ENCODE results near the gene GOLGA3. TPM values are rescaled to one million over a fixed set of nuclear protein-coding genes. Genes with fewer than 3 reads are reported as not detected.

Gene GOLGA3
- total RNA-seq, 1 donor from 2014 or later = 33.0 TPM

DNA sequence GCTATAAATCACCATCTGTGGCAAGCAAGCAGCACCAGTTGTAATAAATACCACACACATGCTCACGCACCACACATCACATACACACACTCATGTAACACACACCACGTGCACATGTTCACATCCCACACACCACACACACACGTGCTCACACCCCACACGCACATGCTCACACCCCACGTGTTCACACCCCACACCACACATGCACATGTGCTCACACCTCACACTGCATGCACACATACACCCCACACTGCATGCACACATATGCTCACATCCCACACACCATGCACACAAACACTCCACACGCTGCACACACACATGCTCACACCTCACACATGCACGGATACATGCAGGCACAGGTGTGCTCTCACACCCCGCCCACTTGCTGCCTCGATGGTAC, 44.1 kb downstream of the GOLGA3 start:
- H3K4me3 ChIP-seq = no peak overlapping the region
- H3K27ac ChIP-seq (replicated peaks) = no peak overlapping the region
- H3K27me3 ChIP-seq (ENCODE audit: low read depth) = no peaks in the 10 kb centered on the region
- TF ChIP-seq, protein P1, sequence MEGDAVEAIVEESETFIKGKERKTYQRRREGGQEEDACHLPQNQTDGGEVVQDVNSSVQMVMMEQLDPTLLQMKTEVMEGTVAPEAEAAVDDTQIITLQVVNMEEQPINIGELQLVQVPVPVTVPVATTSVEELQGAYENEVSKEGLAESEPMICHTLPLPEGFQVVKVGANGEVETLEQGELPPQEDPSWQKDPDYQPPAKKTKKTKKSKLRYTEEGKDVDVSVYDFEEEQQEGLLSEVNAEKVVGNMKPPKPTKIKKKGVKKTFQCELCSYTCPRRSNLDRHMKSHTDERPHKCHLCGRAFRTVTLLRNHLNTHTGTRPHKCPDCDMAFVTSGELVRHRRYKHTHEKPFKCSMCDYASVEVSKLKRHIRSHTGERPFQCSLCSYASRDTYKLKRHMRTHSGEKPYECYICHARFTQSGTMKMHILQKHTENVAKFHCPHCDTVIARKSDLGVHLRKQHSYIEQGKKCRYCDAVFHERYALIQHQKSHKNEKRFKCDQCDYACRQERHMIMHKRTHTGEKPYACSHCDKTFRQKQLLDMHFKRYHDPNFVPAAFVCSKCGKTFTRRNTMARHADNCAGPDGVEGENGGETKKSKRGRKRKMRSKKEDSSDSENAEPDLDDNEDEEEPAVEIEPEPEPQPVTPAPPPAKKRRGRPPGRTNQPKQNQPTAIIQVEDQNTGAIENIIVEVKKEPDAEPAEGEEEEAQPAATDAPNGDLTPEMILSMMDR (IDR thresholded peaks at IDR 0.05; ENCODE audit: borderline replicate concordance) = no peak
- H3K4me1 ChIP-seq = no peaks in the 10 kb centered on the region
- H3K36me3 ChIP-seq = peaks cover 89% of the 10 kb centered on the region
- H3K9me3 ChIP-seq (replicated peaks) = no peaks in the 10 kb centered on the region
- intact Hi-C loops (cut with micrococcal nuclease) = no loop called here
- DNase-seq = no peak

DNA sequence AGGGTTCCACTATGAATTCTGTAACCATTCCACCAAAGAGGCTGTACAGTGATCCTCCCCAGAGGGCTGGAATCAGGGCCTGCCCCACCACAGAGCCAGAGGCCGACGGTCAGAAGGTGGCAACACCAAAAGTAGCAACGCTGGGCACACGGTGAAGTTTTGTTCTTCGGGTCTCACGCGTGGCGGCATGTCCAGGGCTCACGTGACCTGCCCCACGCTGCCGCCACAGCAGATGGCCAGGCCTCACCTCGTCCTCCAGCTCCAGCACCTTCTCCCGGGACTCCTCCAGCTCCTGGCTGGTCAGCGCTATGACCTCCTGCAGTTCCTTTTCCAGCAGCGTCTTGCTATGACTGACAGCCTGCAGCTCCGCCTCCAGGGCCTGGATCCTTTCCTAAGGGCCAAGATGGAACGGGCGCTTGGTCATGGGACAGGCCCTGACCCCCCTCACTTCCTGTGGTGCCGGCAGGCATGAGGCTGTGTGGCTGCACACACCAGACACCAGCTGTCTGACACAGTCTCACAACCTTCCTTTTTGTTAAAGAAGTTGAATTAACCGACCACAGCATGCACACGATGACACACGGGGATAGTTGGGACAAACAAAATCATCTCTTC, 44.6 kb downstream of the GOLGA3 start:
- intact Hi-C loops (cut with micrococcal nuclease) = no loop called here
- Histone ChIP-seq H3K36me3 (peaks cover 89% of the 10 kb centered on the region), H3K27me3 (ENCODE audit: low read depth) (no peaks in the 10 kb centered on the region), H3K4me1 (no peaks in the 10 kb centered on the region), H3K4me3 (no peak overlapping the region), H3K9me3 (replicated peaks) (no peaks in the 10 kb centered on the region), H3K27ac (replicated peaks) (no peak overlapping the region)
- TF ChIP-seq, protein P1 (IDR thresholded peaks at IDR 0.05; ENCODE audit: borderline replicate concordance) = no peak
- peak; percentile 36 for DNase-seq

DNA sequence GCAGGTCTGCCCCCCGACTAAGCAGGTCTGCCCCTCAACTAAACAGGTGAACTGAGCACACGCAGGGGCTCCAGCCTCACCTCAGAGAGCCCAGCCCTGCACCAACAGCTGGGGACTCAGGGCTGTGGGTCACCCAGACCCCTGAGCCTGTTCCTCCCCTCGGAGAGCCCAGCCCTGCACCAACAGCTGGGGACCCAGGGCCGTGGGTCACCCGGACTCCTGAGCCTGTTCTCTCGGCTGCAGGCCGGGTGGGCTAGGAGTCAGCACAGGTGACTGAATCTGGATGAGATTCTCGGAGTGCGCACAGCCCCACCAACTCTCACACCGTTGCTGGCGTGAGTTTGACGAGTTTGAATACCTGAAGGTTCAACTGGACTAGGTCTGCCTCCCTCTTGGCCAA, 46.7 kb downstream of the GOLGA3 start:
- Histone ChIP-seq H3K4me1 (peaks cover 9% of the 10 kb centered on the region), H3K9me3 (replicated peaks) (no peaks in the 10 kb centered on the region), H3K27ac (replicated peaks) (no peak overlapping the region), H3K36me3 (peaks cover 97% of the 10 kb centered on the region), H3K27me3 (ENCODE audit: low read depth) (no peaks in the 10 kb centered on the region), H3K4me3 (no peak overlapping the region)
- no peak for DNase-seq
- intact Hi-C loops (cut with micrococcal nuclease) = no loop called here
- TF ChIP-seq, protein P1 (IDR thresholded peaks at IDR 0.05; ENCODE audit: borderline replicate concordance) = no peak

DNA sequence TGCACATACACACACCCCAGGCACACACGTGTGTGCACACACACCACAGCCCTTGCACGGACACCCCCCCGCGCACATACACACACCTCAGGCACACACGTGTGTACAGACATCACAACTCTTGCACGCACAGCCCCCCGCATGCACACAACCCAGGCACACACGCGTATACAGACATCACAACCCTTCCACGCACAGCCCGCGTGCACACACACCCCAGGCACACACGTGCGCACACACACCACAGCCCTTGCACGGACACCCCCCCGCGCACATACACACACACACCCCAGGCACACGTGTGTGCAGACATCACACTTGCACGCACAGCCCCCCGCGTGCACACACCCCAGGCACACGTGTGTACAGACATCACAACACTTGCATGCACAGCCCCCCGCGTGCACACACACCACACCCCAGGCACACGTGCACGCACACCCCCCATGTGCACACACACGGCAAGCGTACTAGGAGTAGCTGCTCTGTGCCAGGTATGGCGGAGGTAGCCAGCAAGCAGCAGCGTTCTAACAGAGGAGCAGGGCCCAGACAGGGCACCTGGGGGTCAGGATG, 48.8 kb downstream of the GOLGA3 start:
- H3K27me3 ChIP-seq (ENCODE audit: low read depth) = no peaks in the 10 kb centered on the region
- H3K4me1 ChIP-seq = peaks cover 20% of the 10 kb centered on the region
- H3K4me3 ChIP-seq = no peak overlapping the region
- TF ChIP-seq, protein P1 (IDR thresholded peaks at IDR 0.05; ENCODE audit: borderline replicate concordance) = no peak
- no peak for DNase-seq
- H3K36me3 ChIP-seq = peaks cover 97% of the 10 kb centered on the region
- intact Hi-C loops (cut with micrococcal nuclease) = no loop called here
- H3K9me3 ChIP-seq (replicated peaks) = no peaks in the 10 kb centered on the region
- no peak overlapping the region for H3K27ac ChIP-seq (replicated peaks)

DNA sequence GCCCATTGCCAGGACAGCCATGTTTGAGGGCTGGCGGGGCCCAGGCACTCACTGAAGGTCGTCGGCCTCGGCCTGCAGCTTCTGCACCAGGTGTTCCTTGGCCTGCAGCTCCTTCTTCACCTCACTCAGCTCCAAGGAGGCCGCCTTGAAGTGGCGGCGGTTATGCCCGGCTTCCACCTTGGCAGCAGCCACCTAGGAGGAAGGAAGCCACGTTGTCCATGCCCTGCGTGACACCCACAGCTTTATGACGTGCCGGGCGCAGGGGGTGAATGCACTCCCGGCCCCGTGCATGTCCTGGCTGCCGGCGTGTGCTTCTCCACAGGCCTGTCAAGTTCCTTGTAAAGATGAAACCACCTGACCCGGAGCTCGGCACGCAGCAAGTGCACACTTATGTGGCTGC, 51.1 kb downstream of the GOLGA3 start:
- H3K27ac ChIP-seq (replicated peaks) = no peak overlapping the region
- TF ChIP-seq, protein P1 (IDR thresholded peaks at IDR 0.05; ENCODE audit: borderline replicate concordance) = no peak
- H3K9me3 ChIP-seq (replicated peaks) = no peaks in the 10 kb centered on the region
- intact Hi-C loops (cut with micrococcal nuclease) = no loop called here
- no peaks in the 10 kb centered on the region for H3K27me3 ChIP-seq (ENCODE audit: low read depth)
- H3K4me1 ChIP-seq = peaks cover 20% of the 10 kb centered on the region
- peaks cover 96% of the 10 kb centered on the region for H3K36me3 ChIP-seq
- no peak for DNase-seq
- no peak overlapping the region for H3K4me3 ChIP-seq
